ENCODE data around the gene SLC25A29.

SLC25A29 gene

GRCh38 chr14:100256339-100256895 lies 49.8 kb downstream of the SLC25A29 start:
- no peak for DNase-seq

GRCh38 chr14:100252684-100253083 lies 53.6 kb downstream of the SLC25A29 start:
- in situ Hi-C loops (cut with MboI; ENCODE audit: low pct_unique_long_range_greater_than_20kb, low sequenced_read_pairs): no loop called here

More at GRCh38 chr14:100256339-100256895, 49.8 kb downstream of the SLC25A29 start:
- in situ Hi-C loops (cut with MboI; ENCODE audit: low pct_unique_long_range_greater_than_20kb, low sequenced_read_pairs): no loop called here

GRCh38 chr14:100250732-100251465 lies 55.3 kb downstream of the SLC25A29 start:
- no peak for DNase-seq
- in situ Hi-C loops (cut with MboI; ENCODE audit: low pct_unique_long_range_greater_than_20kb, low sequenced_read_pairs): no loop called here

More at GRCh38 chr14:100252684-100253083, 53.6 kb downstream of the SLC25A29 start:
- no peak for DNase-seq

- peak; percentile 79 for DNase-seq
- in situ Hi-C loops (cut with MboI; ENCODE audit: low pct_unique_long_range_greater_than_20kb, low sequenced_read_pairs): no loop called here
Measured at GRCh38 chr14:100246809-100247428, 59.3 kb downstream of the SLC25A29 start.

- no peak for DNase-seq
- in situ Hi-C loops (cut with MboI; ENCODE audit: low pct_unique_long_range_greater_than_20kb, low sequenced_read_pairs): no loop called here
Measured at GRCh38 chr14:100243020-100243419, 63.2 kb downstream of the SLC25A29 start.

GRCh38 chr14:100241279-100241678 lies 65.0 kb downstream of the SLC25A29 start:
- in situ Hi-C loops (cut with MboI; ENCODE audit: low pct_unique_long_range_greater_than_20kb, low sequenced_read_pairs): no loop called here
- DNase-seq: no peak

All from KBM-7 (cell line).